Heart left ventricle (tissue), 16 donors: ENCODE results near the gene CRACDL. TPM values are rescaled to one million over a fixed set of nuclear protein-coding genes. Genes with fewer than 3 reads are reported as not detected.

Source experiments
- ATAC-seq, 4 donors: fragments of 200-7000 bp; cut with Tn5 transposase; one replicate each; pipeline ENCODE4 v1.9.1; 2020 to 2022; ENCODE audit warnings: moderate library complexity in 4 of 4, mild to moderate bottlenecking in 3 of 4, moderate number of reproducible peaks in 1 of 4
- DNase-seq, 5 donors: peaks; one replicate each; pipeline ENCODE4 v3.0.0-alpha.2; 2020
- H3K27ac ChIP-seq, 12 donors: fragments of 200-600 bp; sonication (generic) in 4 of 12; one replicate each; pipeline versions ENCODE4 v1.5.0 to v1.8.0; 2016 to 2022; ENCODE audit warnings: mild to moderate bottlenecking in 2 of 12
- H3K27me3 ChIP-seq, 9 donors: fragments of 200-600 bp; sonication (generic) in 2 of 9; one replicate each; pipeline versions ENCODE4 v1.5.1 to v1.8.0; 2016 to 2022; ENCODE audit warnings: mild to moderate bottlenecking in 3 of 9
- H3K36me3 ChIP-seq, 9 donors: fragments of 200-600 bp; sonication (generic) in 2 of 9; one replicate each; pipeline versions ENCODE4 v1.5.0 to v1.8.0; 2018 to 2022; ENCODE audit warnings: mild to moderate bottlenecking in 2 of 9
- H3K4me1 ChIP-seq, 12 donors: fragments of 200-600 bp; sonication (generic) in 4 of 12; one replicate each; pipeline versions ENCODE4 v1.5.0 to v1.8.0; 2016 to 2022; ENCODE audit warnings: mild to moderate bottlenecking in 3 of 12
- H3K4me3 ChIP-seq, 12 donors: fragments of 200-600 bp; sonication (generic) in 4 of 12; one replicate each; pipeline versions ENCODE4 v1.5.0 to v1.8.0; 2017 to 2022; ENCODE audit warnings: mild to moderate bottlenecking in 9 of 12, moderate library complexity in 4 of 12
- H3K9me3 ChIP-seq, 12 donors: fragments of 200-600 bp; sonication (generic) in 4 of 12; one replicate each; pipeline versions ENCODE4 v1.5.0 to v1.8.0; 2016 to 2022; ENCODE audit warnings: mild to moderate bottlenecking in 1 of 12
- POLR2A ChIP-seq, 2 donors: fragments of 450-650 bp; IDR thresholded peaks; one replicate each; pipeline ENCODE4 v1.6.1; 2017; ENCODE audit warnings: antibody characterized with exemption in 2 of 2, mild to moderate bottlenecking in 2 of 2, moderate library complexity in 2 of 2
- WGBS, 4 donors: extraction: QIAGEN DNeasy Blood & Tissue Kit in 2 of 4; methylation state at CpG; one replicate each; pipeline versions ENCODE4 v1.1.5 to v1.1.7; 2013 to 2018; 5-methylcytosine and 5-hydroxymethylcytosine counted together
- intact Hi-C, 10 donors: fragments of 100-400 bp; cut with DNase I; formaldehyde crosslinking; loops; one replicate each; pipeline versions ENCODE4 v1.11.1 to v1.14.2; 2022
- polyA plus RNA-seq, 2 donors: library from polyadenylated mRNA; stranded (reverse); fragments of 200-250 nt; gene quantifications; one replicate each; pipeline ENCODE4 v1.2.3, GENCODE V29; 2013
- total RNA-seq, 9 donors: library from RNA; depleted of rRNA in 2 of 9; stranded (reverse); fragments of >200 nt in 2 of 9; fragmentation: NEBNext Ultra II Directional in 3 of 9; extraction: Animal tissue kit (Norgen Biotek cat#: 25700) in 3 of 9; gene quantifications; one replicate each; pipeline versions ENCODE4 v1.1.0 to v1.2.4, GENCODE V29; 2016 to 2023
- TF ChIP-seq, protein P1 (sequence below), 12 donors: fragments of 200-600 bp; sonication (generic) in 4 of 12; IDR thresholded peaks; one replicate each; pipeline versions ENCODE4 v1.5.0 to v1.8.0; 2018 to 2022; ENCODE audit warnings: antibody characterized with exemption in 12 of 12, mild to moderate bottlenecking in 5 of 12
- donor health status: ischemic (EF 13 %, LVEDD 7.1; RV severe dilation, severe dysfunction).
- donor health status: healthy with polysubstance abuse.
- donor health status: DM: no; HTN: yes; CAD: no.
- donor health status: DM: no; HTN: no; CAD: no.
- donor health status: ischemic (EF 25% LVEDD 6.9; RV normal size, moderate dysfunction).
- donor health status: ischemic (EF 25% LVEDD 5.7; RV mildly dilated, moderate dysfunction).
- donor health status: healthy.
- donor health status: DM: yes; HTN: yes; CAD: no.
- donor health status: ischemic (EF 35%, LVEDD 5.7; RV mildly dilated, moderate dysfunction).
- donor health status: nonischemic (EF 11% LVEDD 7.7; RV severe dilation, severe dysfunction).
- donor health status: DM: yes; HTN: yes; CAD: no.
- donor health status: PGD.
- donor health status: ischemic (EF 29% LVEDD 5.4; RV normal size, mild dysfunction).
- donor health status: nonischemic (EF 23%, LVEDD 6.1; RV moderate dilation, normal function).

Gene CRACDL
- total and polyA plus RNA-seq, 11 donors, result 1.1 to 7.4 (median 2.9) TPM

DNA sequence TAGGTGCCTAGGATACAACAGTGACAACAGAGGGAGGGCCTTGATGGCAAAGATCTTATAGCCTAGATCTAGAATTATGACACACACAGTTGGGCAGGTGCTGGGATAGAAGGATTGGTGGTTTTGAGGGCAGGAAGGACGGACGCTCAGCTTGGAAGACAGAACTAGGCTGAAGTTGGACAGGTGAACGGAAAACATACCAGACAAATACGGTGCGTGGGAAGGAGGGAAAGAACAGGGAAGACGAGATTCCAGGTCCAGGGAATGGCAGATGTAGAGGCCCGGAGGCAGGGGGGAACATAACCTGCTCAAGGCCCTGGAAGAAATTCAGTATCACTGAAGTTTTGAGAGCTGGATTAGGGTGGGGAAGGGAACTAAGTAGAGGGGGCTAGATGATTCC, 40.8 kb downstream of the CRACDL start:
- Histone ChIP-seq H3K4me1 (no peaks in the 10 kb centered on the region), H3K27me3 (peaks cover 0 to 4% (median 0%) of the 10 kb centered on the region in 9 donors), H3K4me3 (no peak overlapping the region), H3K27ac (no peak overlapping the region), H3K9me3 (peaks cover 0 to 5% (median 0%) of the 10 kb centered on the region in 12 donors), H3K36me3 (no peaks in the 10 kb centered on the region)
- TF ChIP-seq, protein P1, sequence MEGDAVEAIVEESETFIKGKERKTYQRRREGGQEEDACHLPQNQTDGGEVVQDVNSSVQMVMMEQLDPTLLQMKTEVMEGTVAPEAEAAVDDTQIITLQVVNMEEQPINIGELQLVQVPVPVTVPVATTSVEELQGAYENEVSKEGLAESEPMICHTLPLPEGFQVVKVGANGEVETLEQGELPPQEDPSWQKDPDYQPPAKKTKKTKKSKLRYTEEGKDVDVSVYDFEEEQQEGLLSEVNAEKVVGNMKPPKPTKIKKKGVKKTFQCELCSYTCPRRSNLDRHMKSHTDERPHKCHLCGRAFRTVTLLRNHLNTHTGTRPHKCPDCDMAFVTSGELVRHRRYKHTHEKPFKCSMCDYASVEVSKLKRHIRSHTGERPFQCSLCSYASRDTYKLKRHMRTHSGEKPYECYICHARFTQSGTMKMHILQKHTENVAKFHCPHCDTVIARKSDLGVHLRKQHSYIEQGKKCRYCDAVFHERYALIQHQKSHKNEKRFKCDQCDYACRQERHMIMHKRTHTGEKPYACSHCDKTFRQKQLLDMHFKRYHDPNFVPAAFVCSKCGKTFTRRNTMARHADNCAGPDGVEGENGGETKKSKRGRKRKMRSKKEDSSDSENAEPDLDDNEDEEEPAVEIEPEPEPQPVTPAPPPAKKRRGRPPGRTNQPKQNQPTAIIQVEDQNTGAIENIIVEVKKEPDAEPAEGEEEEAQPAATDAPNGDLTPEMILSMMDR (IDR thresholded peaks at IDR 0.05), result no peak
- TF ChIP-seq POLR2A (IDR thresholded peaks at IDR 0.05), result no peak
- no peak for DNase-seq
- ATAC-seq, result no peak
- 90 to 94% (median 91%) methylated on average over 7 of the region's 7 CpGs for WGBS, 4 donors
- intact Hi-C loops, result no loop called here

DNA sequence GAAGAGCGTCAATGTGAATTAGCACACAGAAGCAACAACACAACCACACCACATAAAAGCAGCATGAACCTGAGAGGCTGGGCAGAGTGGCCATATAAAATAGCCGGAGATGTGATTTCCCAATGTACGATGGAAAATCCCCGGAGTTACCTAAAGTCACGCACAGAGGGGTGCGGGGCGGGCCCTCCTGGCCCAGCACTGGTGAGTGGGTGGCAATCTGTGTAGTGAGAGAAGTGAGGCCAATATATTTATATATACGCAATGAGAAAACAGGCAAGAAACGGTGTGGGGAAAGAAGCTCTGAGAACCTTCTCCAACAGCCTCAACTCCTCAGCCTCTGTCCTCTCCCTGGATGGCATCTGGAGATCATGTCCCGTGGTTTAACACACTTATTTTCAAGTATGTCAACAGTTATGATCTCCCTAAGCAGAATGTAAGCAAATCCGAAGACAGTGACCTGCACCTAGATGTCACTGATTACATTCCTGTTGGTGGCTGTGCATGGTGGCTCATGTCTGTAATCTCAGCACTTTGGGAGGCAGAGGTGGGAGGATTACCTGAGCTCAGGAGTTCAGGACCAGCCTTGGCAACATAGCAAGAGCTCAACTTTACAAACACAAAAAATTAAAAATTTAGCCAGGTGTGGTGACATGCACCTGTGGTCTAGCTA, 41.6 kb downstream of the CRACDL start:
- no peak overlapping the region for H3K4me3 ChIP-seq
- 89 to 94% (median 91%) methylated on average over 11 of the region's 11 CpGs for WGBS, 4 donors

GRCh38 chr2:98893911-98894321, 42.1 kb downstream of the CRACDL start:
- intact Hi-C loops, result no loop called here
- Histone ChIP-seq H3K4me3 (no peak overlapping the region), H3K36me3 (no peaks in the 10 kb centered on the region), H3K27me3 (peaks cover 0 to 4% (median 0%) of the 10 kb centered on the region in 9 donors), H3K4me1 (no peaks in the 10 kb centered on the region), H3K9me3 (peaks cover 0 to 10% (median 0%) of the 10 kb centered on the region in 12 donors), H3K27ac (no peak overlapping the region)
- ATAC-seq (no peak), DNase-seq (no peak)
- WGBS, 4 donors, result 77 to 85% (median 81%) methylated on average over 10 of the region's 10 CpGs
- TF ChIP-seq POLR2A (IDR thresholded peaks at IDR 0.05), result no peak
- TF ChIP-seq, protein P1 (IDR thresholded peaks at IDR 0.05), result no peak

More for the DNA sequence above, 41.6 kb downstream of the CRACDL start:
- Histone ChIP-seq H3K36me3 (no peaks in the 10 kb centered on the region), H3K4me1 (no peaks in the 10 kb centered on the region), H3K27ac (no peak overlapping the region), H3K9me3 (peaks cover 0 to 10% (median 0%) of the 10 kb centered on the region in 12 donors), H3K27me3 (peaks cover 0 to 4% (median 0%) of the 10 kb centered on the region in 9 donors)
- no peak for TF ChIP-seq POLR2A (IDR thresholded peaks at IDR 0.05)
- TF ChIP-seq, protein P1 (IDR thresholded peaks at IDR 0.05), result no peak
- intact Hi-C loops, result no loop called here
- DNase-seq (no peak), ATAC-seq (no peak)

GRCh38 chr2:98892871-98893270, 43.2 kb downstream of the CRACDL start:
- H3K27me3 ChIP-seq, result peaks cover 0 to 4% (median 0%) of the 10 kb centered on the region in 9 donors
- no peak overlapping the region for H3K27ac ChIP-seq
- H3K4me3 ChIP-seq, result no peak overlapping the region
- DNase-seq (no peak), ATAC-seq (no peak)
- 76 to 89% (median 87%) methylated on average over 4 to 6 of the region's 6 CpGs for WGBS, 4 donors
- TF ChIP-seq, protein P1 (IDR thresholded peaks at IDR 0.05), result no peak
- TF ChIP-seq POLR2A (IDR thresholded peaks at IDR 0.05), result no peak
- H3K36me3 ChIP-seq, result no peaks in the 10 kb centered on the region
- H3K9me3 ChIP-seq, result peaks cover 0 to 19% (median under 1%) of the 10 kb centered on the region in 12 donors
- no peaks in the 10 kb centered on the region for H3K4me1 ChIP-seq
- intact Hi-C loops, result no loop called here
